ENCODE measurements around the gene ADGRG1. TPM values are rescaled to one million over a fixed set of nuclear protein-coding genes. Genes with fewer than 3 reads are reported as not detected.

Gene ADGRG1
- total RNA-seq, 1 donor from 2014 or later: 116 TPM

- no peak for DNase-seq
Measured at GRCh38 chr16:57677622-57678369, 49.4 kb downstream of the ADGRG1 start.

GRCh38 chr16:57679016-57679415 is 50.6 kb downstream of the ADGRG1 start:
- H3K27ac Mint-ChIP-seq (ENCODE audit: unreplicated experiment): no peak overlapping the region
- DNase-seq: no peak
- TF ChIP-seq CTCF (IDR thresholded peaks at IDR 0.05; ENCODE audit: partially characterized antibody, unreplicated experiment): no peak
- H3K36me3 Mint-ChIP-seq (ENCODE audit: unreplicated experiment): no peaks in the 10 kb centered on the region
- H3K9me3 Mint-ChIP-seq (ENCODE audit: unreplicated experiment): peaks cover 3% of the 10 kb centered on the region
- peaks cover 4% of the 10 kb centered on the region for H3K4me1 Mint-ChIP-seq (ENCODE audit: low read depth, unreplicated experiment)
- H3K4me3 Mint-ChIP-seq (ENCODE audit: unreplicated experiment): no peak overlapping the region
- H3K27me3 Mint-ChIP-seq (ENCODE audit: unreplicated experiment): peaks cover 3% of the 10 kb centered on the region

More at GRCh38 chr16:57677622-57678369, 49.4 kb downstream of the ADGRG1 start:
- peaks cover 8% of the 10 kb centered on the region for H3K9me3 Mint-ChIP-seq (ENCODE audit: unreplicated experiment)
- no peak overlapping the region for H3K27ac Mint-ChIP-seq (ENCODE audit: unreplicated experiment)
- peaks cover 3% of the 10 kb centered on the region for H3K27me3 Mint-ChIP-seq (ENCODE audit: unreplicated experiment)
- peaks cover 4% of the 10 kb centered on the region for H3K4me1 Mint-ChIP-seq (ENCODE audit: low read depth, unreplicated experiment)
- no peak overlapping the region for H3K4me3 Mint-ChIP-seq (ENCODE audit: unreplicated experiment)
- TF ChIP-seq CTCF (IDR thresholded peaks at IDR 0.05; ENCODE audit: partially characterized antibody, unreplicated experiment): no peak
- no peaks in the 10 kb centered on the region for H3K36me3 Mint-ChIP-seq (ENCODE audit: unreplicated experiment)

- peaks cover 3% of the 10 kb centered on the region for H3K9me3 Mint-ChIP-seq (ENCODE audit: unreplicated experiment)
- no peaks in the 10 kb centered on the region for H3K36me3 Mint-ChIP-seq (ENCODE audit: unreplicated experiment)
- no peak for DNase-seq
- H3K4me1 Mint-ChIP-seq (ENCODE audit: low read depth, unreplicated experiment): peaks cover 4% of the 10 kb centered on the region
- TF ChIP-seq CTCF (IDR thresholded peaks at IDR 0.05; ENCODE audit: partially characterized antibody, unreplicated experiment): no peak
- H3K4me3 Mint-ChIP-seq (ENCODE audit: unreplicated experiment): no peak overlapping the region
- H3K27ac Mint-ChIP-seq (ENCODE audit: unreplicated experiment): no peak overlapping the region
- peaks cover 3% of the 10 kb centered on the region for H3K27me3 Mint-ChIP-seq (ENCODE audit: unreplicated experiment)
Measured at GRCh38 chr16:57679767-57680482, 51.5 kb downstream of the ADGRG1 start.

- H3K4me3 Mint-ChIP-seq (ENCODE audit: unreplicated experiment): no peak overlapping the region
- H3K4me1 Mint-ChIP-seq (ENCODE audit: low read depth, unreplicated experiment): peaks cover 1% of the 10 kb centered on the region
- TF ChIP-seq CTCF (IDR thresholded peaks at IDR 0.05; ENCODE audit: partially characterized antibody, unreplicated experiment): no peak
- peaks cover 3% of the 10 kb centered on the region for H3K27me3 Mint-ChIP-seq (ENCODE audit: unreplicated experiment)
- no peak for DNase-seq
- peaks cover 3% of the 10 kb centered on the region for H3K9me3 Mint-ChIP-seq (ENCODE audit: unreplicated experiment)
- no peak overlapping the region for H3K27ac Mint-ChIP-seq (ENCODE audit: unreplicated experiment)
- no peaks in the 10 kb centered on the region for H3K36me3 Mint-ChIP-seq (ENCODE audit: unreplicated experiment)
Measured at GRCh38 chr16:57680842-57681375, 52.5 kb downstream of the ADGRG1 start.

Data from glutamatergic neuron (in vitro differentiated cells).